A549 (cell line): ENCODE measurements around the gene CHID1. TPM values are rescaled to one million over a fixed set of nuclear protein-coding genes. Genes with fewer than 3 reads are reported as not detected.

ENCODE experiments used
- ATAC-seq, 2 experiments: fragments of 200-7000 bp in 1 of 2; fragments of >200 bp in 1 of 2; cut with Nextera tagmentation in 1 of 2; cut with Tn5 transposase in 1 of 2; 3 replicates each; pipeline versions ENCODE4 v1.8.0 to v1.9.1; 2018 to 2020; ENCODE audit warnings: mild to moderate bottlenecking in 1 of 2, moderate library complexity in 1 of 2
- CTCF ChIA-PET: fragments of 300-600 bp; sonication (Branson Sonifier 250); formaldehyde crosslinking; extraction: SDS; loops from one replicate; lab custom pipeline; 2021; ENCODE audit warnings: antibody characterized with exemption, inconsistent platforms; lab: Yijun Ruan, JAX
- POLR2A ChIA-PET: fragments of 350-600 bp; formaldehyde crosslinking; extraction: SDS; loops from one replicate; lab custom pipeline; 2021; ENCODE audit warnings: antibody characterized with exemption, inconsistent platforms; lab: Yijun Ruan, JAX
- DNase-seq, 2 experiments: peaks; one replicate each; pipeline versions ENCODE4 v3.0.0 to v3.0.0-alpha.2; 2011 to 2016; ENCODE audit warnings: low read depth in 1 of 2, low spot score in 1 of 2
- FAIRE-seq: peaks from 2 replicates; lab custom pipeline; 2011; peaks lifted over from hg19 to GRCh38; lab: Jason Lieb, UNC
- H3K27ac ChIP-seq, 2 experiments: fragments of >200 bp; sonication (Bioruptor Twin); formaldehyde crosslinking; 3 replicates each; pipeline ENCODE4 v1.5.1; 2016 to 2017
- H3K4me1 ChIP-seq: fragments of >200 bp; sonication (Bioruptor Twin); formaldehyde crosslinking; 3 replicates; pipeline ENCODE4 v1.6.1; 2016
- H3K4me2 ChIP-seq: fragments of >200 bp; sonication (Bioruptor Twin); formaldehyde crosslinking; 3 replicates; pipeline ENCODE4 v1.6.1; 2016
- H3K4me3 ChIP-seq: fragments of >200 bp; sonication (Bioruptor Twin); formaldehyde crosslinking; 3 replicates; pipeline ENCODE4 v1.5.1; 2016
- H3K9me3 ChIP-seq: fragments of >200 bp; sonication (Bioruptor Twin); formaldehyde crosslinking; 3 replicates; pipeline ENCODE4 v1.6.1; 2016
- ATOH8 ChIP-seq: fragments of 250-450 bp; sonication (Bioruptor Pico); IDR thresholded peaks from 2 replicates; pipeline ENCODE4 v1.5.0; 2020; ENCODE audit warnings: low read depth, mild to moderate bottlenecking, moderate library complexity
- CBX8 ChIP-seq: fragments of 200-600 bp; sonication (generic); IDR thresholded peaks from 2 replicates; pipeline ENCODE4 v1.6.1; 2016
- CHD4 ChIP-seq: fragments of 200-600 bp; sonication (generic); IDR thresholded peaks from 2 replicates; pipeline ENCODE4 v1.6.1; 2016; ENCODE audit warnings: antibody characterized with exemption, mild to moderate bottlenecking, borderline replicate concordance
- EP300 ChIP-seq, 2 experiments: fragments of >200 bp; sonication (Bioruptor Twin); formaldehyde crosslinking; IDR thresholded peaks; 2 replicates in 1 of 2; 3 replicates in 1 of 2; pipeline ENCODE4 v1.6.1; 2016 to 2017
- FOXS1 ChIP-seq: fragments of 250-450 bp; sonication (Bioruptor Pico); IDR thresholded peaks from 2 replicates; pipeline ENCODE4 v1.5.0; 2020; ENCODE audit warnings: mild to moderate bottlenecking, moderate library complexity
- GATA3 ChIP-seq: IDR thresholded peaks from 2 replicates; pipeline ENCODE4 v1.6.1; 2012; ENCODE audit warnings: borderline replicate concordance
- HDAC2 ChIP-seq: fragments of 200-600 bp; sonication (generic); IDR thresholded peaks from 2 replicates; pipeline ENCODE4 v1.6.1; 2016
- HES2 ChIP-seq: fragments of >200 bp; sonication (Bioruptor Twin); formaldehyde crosslinking; IDR thresholded peaks from 2 replicates; pipeline ENCODE4 v1.6.1; 2016
- HEYL ChIP-seq: fragments of 250-450 bp; sonication (Bioruptor Pico); IDR thresholded peaks from 2 replicates; pipeline ENCODE4 v1.8.0; 2021; ENCODE audit warnings: mild to moderate bottlenecking, moderate library complexity
- HMGXB4 ChIP-seq: fragments of 250-450 bp; sonication (Bioruptor Pico); IDR thresholded peaks from 2 replicates; pipeline ENCODE4 v1.5.0; 2021; ENCODE audit warnings: mild to moderate bottlenecking, moderate library complexity, borderline replicate concordance
- HOXA7 ChIP-seq: fragments of 250-450 bp; sonication (Bioruptor Pico); IDR thresholded peaks from 2 replicates; pipeline ENCODE4 v1.5.0; 2020; ENCODE audit warnings: mild to moderate bottlenecking, moderate library complexity
- JUN ChIP-seq, 2 experiments: fragments of >200 bp; sonication (Bioruptor Twin); formaldehyde crosslinking; IDR thresholded peaks; 2 replicates in 1 of 2; 3 replicates in 1 of 2; pipeline ENCODE4 v1.6.1; 2016 to 2017
- JUNB ChIP-seq: fragments of >200 bp; sonication (Bioruptor Twin); formaldehyde crosslinking; IDR thresholded peaks from 2 replicates; pipeline ENCODE4 v1.6.1; 2016
- MAFK ChIP-seq: fragments of 450-650 bp; IDR thresholded peaks from 2 replicates; pipeline ENCODE4 v1.6.1; 2014; ENCODE audit not compliant: partially characterized antibody
- MYC ChIP-seq: IDR thresholded peaks from 2 replicates; pipeline ENCODE4 v1.6.1; 2012; ENCODE audit warnings: mild to moderate bottlenecking, inconsistent platforms, low read length, improper control_type of control experiment, borderline replicate concordance
- NFE2L2 ChIP-seq: fragments of 150-350 bp; conservative IDR thresholded peaks from 2 replicates; pipeline ENCODE4 v1.6.1; 2014; ENCODE audit warnings: low read length
- PBX3 ChIP-seq: IDR thresholded peaks from 2 replicates; pipeline ENCODE4 v1.6.1; 2012
- PHF8 ChIP-seq: fragments of 200-600 bp; sonication (generic); IDR thresholded peaks from 2 replicates; pipeline ENCODE4 v1.6.1; 2016; ENCODE audit warnings: low read depth, mild to moderate bottlenecking, antibody characterized with exemption, moderate library complexity, borderline replicate concordance
- POLR2A ChIP-seq: IDR thresholded peaks from 2 replicates; pipeline ENCODE4 v1.6.1; 2012; ENCODE audit warnings: mild to moderate bottlenecking, low read length
- POLR2AphosphoS2 ChIP-seq: conservative IDR thresholded peaks from 2 replicates; pipeline ENCODE4 v1.6.1; 2012; ENCODE audit warnings: low read length, improper control_type of control experiment, inconsistent platforms
- RAD21 ChIP-seq, 2 experiments: fragments of >200 bp in 1 of 2; sonication (Bioruptor Twin) in 1 of 2; formaldehyde crosslinking in 1 of 2; IDR thresholded peaks in 1 of 2; conservative IDR thresholded peaks in 1 of 2; 2 replicates in 1 of 2; 3 replicates in 1 of 2; pipeline ENCODE4 v1.6.1; 2012 to 2018; ENCODE audit warnings: inconsistent platforms in 1 of 2
- RFX5 ChIP-seq: fragments of 450-650 bp; IDR thresholded peaks from 2 replicates; pipeline ENCODE4 v1.7.1; 2014; ENCODE audit warnings: antibody characterized with exemption, mild to moderate bottlenecking, moderate library complexity
- RNF2 ChIP-seq: fragments of 200-600 bp; sonication (generic); IDR thresholded peaks from 2 replicates; pipeline ENCODE4 v1.6.1; 2016; ENCODE audit warnings: low read depth, mild to moderate bottlenecking, antibody characterized with exemption, moderate library complexity, borderline replicate concordance
- TFCP2L1 ChIP-seq: fragments of 250-450 bp; sonication (Bioruptor Pico); IDR thresholded peaks from 2 replicates; pipeline ENCODE4 v1.5.0; 2021; ENCODE audit warnings: mild to moderate bottlenecking
- USF2 ChIP-seq: fragments of 450-650 bp; IDR thresholded peaks from 2 replicates; pipeline ENCODE4 v1.6.1; 2014; ENCODE audit warnings: antibody characterized with exemption
- ZC3H11A ChIP-seq: fragments of 450-650 bp; IDR thresholded peaks from 2 replicates; pipeline ENCODE4 v1.6.1; 2014; ENCODE audit warnings: antibody characterized with exemption, mild to moderate bottlenecking
- ZFP36 ChIP-seq: fragments of 450-650 bp; IDR thresholded peaks from 2 replicates; pipeline ENCODE4 v1.6.1; 2014; ENCODE audit warnings: borderline replicate concordance; ENCODE audit not compliant: partially characterized antibody
- ZSCAN20 ChIP-seq: fragments of 250-450 bp; sonication (Bioruptor Pico); IDR thresholded peaks from 2 replicates; pipeline ENCODE4 v1.8.0; 2022; ENCODE audit warnings: mild to moderate bottlenecking, moderate library complexity
- WGBS: methylation state at CpG from one replicate; pipeline ENCODE4 v1.1.6; 2017; ENCODE audit errors: missing lambda C conversion rate; 5-methylcytosine and 5-hydroxymethylcytosine counted together
- polyA plus RNA-seq, 4 experiments: library from polyadenylated mRNA; depleted of rRNA in 3 of 4; stranded (reverse); fragments of >200 nt; fragmentation: RNase III in 1 of 4; extraction: RNeasy Plus Mini Kit Qiagen cat#74134 plus additional on column Dnase treatment in 1 of 4; gene quantifications; 2 replicates in 3 of 4; 3 replicates in 1 of 4; pipeline ENCODE4 v1.2.3, GENCODE V29; 2011 to 2017

The CHID1 gene
- polyA plus RNA-seq, 2 of the 4 experiments (the other 2 are of a cell fraction), result 53.8 to 70.6 TPM

GRCh38 chr11:836274-836673, 74.3 kb downstream of the CHID1 start:
- CTCF ChIA-PET, result interaction anchor here (1.6 to 3.7 kb wide), 2 partner anchors 11 to 12 kb away, joined by 6 to 21 read pairs; no protein-coding TSS in a partner anchor
- H3K4me3 ChIP-seq, result no peak overlapping the region
- DNase-seq, result no peak
- no peak for FAIRE-seq
- peak overlapping the region; percentile 92 for H3K4me2 ChIP-seq
- ATAC-seq, result no peak
- no peak for TF ChIP-seq POLR2AphosphoS2
- TF ChIP-seq ZC3H11A, result no peak
- TF ChIP-seq HES2, result no peak
- no peak for TF ChIP-seq ATOH8 (CRISPR knock-in tag)
- TF ChIP-seq GATA3, result no peak
- no peak for TF ChIP-seq PBX3
- no peak for TF ChIP-seq RNF2
- TF ChIP-seq TFCP2L1, result no peak
- TF ChIP-seq RAD21 (conservative IDR thresholded peaks at IDR 0.05 in 1 of 2, IDR thresholded peaks at IDR 0.05 in 1 of 2), result no peak
- TF ChIP-seq FOXS1, result no peak
- TF ChIP-seq HOXA7 (CRISPR knock-in tag), result no peak
- no peak for TF ChIP-seq RFX5
- TF ChIP-seq CHD4, result no peak
- TF ChIP-seq, all 56 proteins: peak for 0
- WGBS, result 82% methylated on average over 9 of the region's 14 CpGs
- no peaks in the 10 kb centered on the region for H3K9me3 ChIP-seq
- POLR2A ChIA-PET, result interaction anchor here (1.6 to 3.4 kb wide), 2 partner anchors 17 to 27 kb away, joined by 6 to 16 read pairs; partner anchors contain the start of genes PNPLA2 and RPLP2
- H3K4me1 ChIP-seq, result peaks cover 76% of the 10 kb centered on the region
- H3K27ac ChIP-seq, result peak overlapping the region; percentile 47 to 99; a peak in 5 of 6 replicates

- CTCF ChIA-PET, result interaction anchor here (0.8 to 2.4 kb wide), 5 partner anchors 10 to 19 kb away, joined by 3 to 10 read pairs (median 6); partner anchors contain the start of gene PNPLA2
- POLR2A ChIA-PET, result interaction anchor here (0.6 to 5.1 kb wide), 10 partner anchors 9 to 38 kb away, joined by 3 to 52 read pairs (median 4); partner anchors contain the start of genes PNPLA2, POLR2L, RPLP2 and TSPAN4
- 2% methylated on average over 31 of the region's 31 CpGs for WGBS
- ATAC-seq, result peak; percentile 52 to 68
- H3K4me1 ChIP-seq, result peaks cover 71% of the 10 kb centered on the region
- peak overlapping the region; percentile 88 for H3K4me2 ChIP-seq
- H3K27ac ChIP-seq, result peak overlapping the region; percentile 98 to 100
- FAIRE-seq, result no peak
- H3K4me3 ChIP-seq, result peak overlapping the region; percentile 86
- peak; percentile 81 to 95 for DNase-seq
- H3K9me3 ChIP-seq, result no peaks in the 10 kb centered on the region
- no peak for TF ChIP-seq PHF8
- TF ChIP-seq PBX3, result peak; percentile 77
- peak; percentile 49; the same call in 1 of the 2 replicates for TF ChIP-seq MYC
- TF ChIP-seq POLR2A, result peak; percentile 6
- 0 out of 2 replicates have a peak, but pooled peaks have one; percentile 32 for TF ChIP-seq ATOH8 (CRISPR knock-in tag)
- no peak for TF ChIP-seq HDAC2
- no peak for TF ChIP-seq HEYL
- peak; percentile 82 for TF ChIP-seq MAFK
- no peak for TF ChIP-seq ZFP36
- TF ChIP-seq JUNB, result peak; percentile 31; the same call in 1 of the 2 replicates
- TF ChIP-seq CBX8, result no peak
- no peak for TF ChIP-seq USF2
- no peak for TF ChIP-seq HMGXB4 (CRISPR knock-in tag)
- TF ChIP-seq JUN (IDR thresholded peaks at IDR 0.05), result peak in 1 of 2 experiments; percentile 85; a peak in 3 of 5 replicates
- TF ChIP-seq TFCP2L1, result peak; percentile 74; the same call in 1 of the 2 replicates
- TF ChIP-seq HOXA7 (CRISPR knock-in tag), result no peak
- TF ChIP-seq EP300 (IDR thresholded peaks at IDR 0.05), result no peak; a peak in 1 of 5 replicates
- no peak for TF ChIP-seq ZC3H11A
- TF ChIP-seq NFE2L2, result peak; percentile 29; the same call in 1 of the 2 replicates
- TF ChIP-seq CHD4, result no peak
- no peak for TF ChIP-seq ZSCAN20
- peak; percentile 74; the same call in 1 of the 2 replicates for TF ChIP-seq GATA3
Observed at GRCh38 chr11:834371-835316, 76.0 kb downstream of the CHID1 start.
